ENCODE data around the gene SORCS2. TPM values are rescaled to one million over a fixed set of nuclear protein-coding genes. Genes with fewer than 3 reads are reported as not detected.
A peak's percentile ranks its signal among the peaks of the same experiment; 100 is the strongest.

SORCS2 gene
- total and polyA plus RNA-seq, 4 donors: 2.2 to 7.7 (median 2.5) TPM

DNA sequence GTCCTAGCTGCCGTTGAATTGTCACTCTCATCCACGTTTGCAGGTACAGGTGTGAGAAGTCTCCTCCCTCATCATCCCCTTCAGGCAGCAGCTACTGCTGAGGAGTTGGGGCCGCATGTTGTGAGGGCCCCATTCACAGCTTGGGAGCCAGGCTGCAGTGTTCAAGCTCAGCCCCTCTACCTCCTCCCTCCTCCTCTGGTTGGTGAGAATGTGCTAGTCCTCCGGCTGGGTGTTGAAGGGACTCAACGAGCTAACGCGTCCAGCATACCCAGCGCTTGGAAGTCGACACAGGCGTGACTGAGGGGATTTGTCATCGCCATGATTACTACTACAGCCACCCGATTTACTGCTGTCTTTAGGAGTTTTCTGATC lies 324.4 kb downstream of the SORCS2 start:
- peak in 2 of 3 donors; percentile 9 to 15 for DNase-seq
- no peak for ATAC-seq (ENCODE audit: insufficient read depth, low FRiP score)
- no peaks in the 10 kb centered on the region for H3K36me3 ChIP-seq (ENCODE audit: control insufficient read depth in 4 of 4, insufficient read depth in 4 of 4, low read length in 4 of 4)

DNA sequence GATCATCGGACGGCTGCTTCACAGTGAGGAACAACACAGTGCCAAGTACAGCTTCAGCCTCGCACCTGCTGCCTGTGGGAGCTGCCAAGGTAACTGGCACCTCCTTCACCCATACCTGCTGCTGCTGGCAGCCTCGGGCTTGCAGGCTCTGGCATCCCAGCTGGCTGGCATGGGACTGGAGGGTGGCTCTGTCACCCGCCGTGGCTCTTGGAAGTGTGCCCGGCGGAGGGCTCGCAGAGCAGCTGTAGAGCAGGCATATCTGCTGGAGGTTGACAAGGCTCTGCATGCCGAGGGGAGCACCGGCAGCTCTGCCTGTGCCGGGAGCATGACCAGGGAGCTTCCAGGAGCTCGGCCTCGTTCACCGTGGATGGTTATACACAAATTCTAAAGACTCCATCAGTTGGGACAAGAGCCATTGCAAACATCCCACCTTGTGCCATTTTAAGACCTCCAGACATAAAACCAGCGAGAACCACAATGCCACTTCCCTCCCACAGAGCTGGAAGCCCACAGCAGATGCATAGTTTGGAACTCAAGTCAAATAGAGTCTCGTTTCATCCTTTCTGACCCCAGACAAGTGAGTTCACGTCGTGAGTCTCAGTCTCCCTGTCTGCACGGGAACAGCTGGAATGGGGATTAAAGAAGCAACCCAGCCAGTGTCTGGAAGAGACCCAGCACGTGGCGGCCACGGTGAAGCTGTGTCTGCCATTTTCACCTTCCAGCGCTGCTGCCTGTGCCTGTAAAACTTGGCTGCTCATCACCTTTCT lies 326.7 kb downstream of the SORCS2 start:
- no peak for ATAC-seq (ENCODE audit: insufficient read depth, low FRiP score)
- Histone ChIP-seq H3K27me3 (ENCODE audit: control insufficient read depth in 3 of 3, insufficient read depth in 3 of 3, low read length in 2 of 3) (peaks cover 3 to 60% (median 9%) of the 10 kb centered on the region in 3 donors), H3K4me1 (ENCODE audit: control insufficient read depth in 5 of 5, insufficient read depth in 5 of 5, low read length in 5 of 5) (peaks cover 0 to 9% (median 0%) of the 10 kb centered on the region in 5 donors), H3K9me3 (ENCODE audit: control insufficient read depth in 4 of 4, insufficient read depth in 3 of 4, low read length in 3 of 4) (peaks cover 0 to 2% (median 0%) of the 10 kb centered on the region in 4 donors), H3K27ac (ENCODE audit: low read depth in 1 of 2, low read length in 1 of 2) (no peak overlapping the region), H3K9ac (ENCODE audit: insufficient read depth in 1 of 2, low read length in 2 of 2) (no peak overlapping the region), H3K36me3 (ENCODE audit: control insufficient read depth in 4 of 4, insufficient read depth in 4 of 4, low read length in 4 of 4) (no peaks in the 10 kb centered on the region), H3K4me3 (no peak overlapping the region)
- DNase-seq: no peak
- WGBS, 2 donors: 82 to 84% methylated on average over 24 of the region's 24 CpGs
- TF ChIP-seq, protein P1, sequence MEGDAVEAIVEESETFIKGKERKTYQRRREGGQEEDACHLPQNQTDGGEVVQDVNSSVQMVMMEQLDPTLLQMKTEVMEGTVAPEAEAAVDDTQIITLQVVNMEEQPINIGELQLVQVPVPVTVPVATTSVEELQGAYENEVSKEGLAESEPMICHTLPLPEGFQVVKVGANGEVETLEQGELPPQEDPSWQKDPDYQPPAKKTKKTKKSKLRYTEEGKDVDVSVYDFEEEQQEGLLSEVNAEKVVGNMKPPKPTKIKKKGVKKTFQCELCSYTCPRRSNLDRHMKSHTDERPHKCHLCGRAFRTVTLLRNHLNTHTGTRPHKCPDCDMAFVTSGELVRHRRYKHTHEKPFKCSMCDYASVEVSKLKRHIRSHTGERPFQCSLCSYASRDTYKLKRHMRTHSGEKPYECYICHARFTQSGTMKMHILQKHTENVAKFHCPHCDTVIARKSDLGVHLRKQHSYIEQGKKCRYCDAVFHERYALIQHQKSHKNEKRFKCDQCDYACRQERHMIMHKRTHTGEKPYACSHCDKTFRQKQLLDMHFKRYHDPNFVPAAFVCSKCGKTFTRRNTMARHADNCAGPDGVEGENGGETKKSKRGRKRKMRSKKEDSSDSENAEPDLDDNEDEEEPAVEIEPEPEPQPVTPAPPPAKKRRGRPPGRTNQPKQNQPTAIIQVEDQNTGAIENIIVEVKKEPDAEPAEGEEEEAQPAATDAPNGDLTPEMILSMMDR (IDR thresholded peaks at IDR 0.05; ENCODE audit: control extremely low read depth, extremely low read depth): no peak

More for the DNA sequence above, 324.4 kb downstream of the SORCS2 start:
- Histone ChIP-seq H3K9ac (ENCODE audit: insufficient read depth in 1 of 2, low read length in 2 of 2) (no peak overlapping the region), H3K4me1 (ENCODE audit: control insufficient read depth in 5 of 5, insufficient read depth in 5 of 5, low read length in 5 of 5) (peaks cover 0 to 12% (median 0%) of the 10 kb centered on the region in 5 donors), H3K4me3 (no peak overlapping the region), H3K9me3 (ENCODE audit: control insufficient read depth in 4 of 4, insufficient read depth in 3 of 4, low read length in 3 of 4) (peaks cover 0 to 2% (median 0%) of the 10 kb centered on the region in 4 donors), H3K27me3 (ENCODE audit: control insufficient read depth in 3 of 3, insufficient read depth in 3 of 3, low read length in 2 of 3) (peaks cover 3 to 41% (median 6%) of the 10 kb centered on the region in 3 donors), H3K27ac (ENCODE audit: low read depth in 1 of 2, low read length in 1 of 2) (no peak overlapping the region)
- WGBS, 2 donors: 33 to 36% methylated on average over 12 of the region's 12 CpGs
- TF ChIP-seq, protein P1 (IDR thresholded peaks at IDR 0.05; ENCODE audit: control extremely low read depth, extremely low read depth): no peak

DNA sequence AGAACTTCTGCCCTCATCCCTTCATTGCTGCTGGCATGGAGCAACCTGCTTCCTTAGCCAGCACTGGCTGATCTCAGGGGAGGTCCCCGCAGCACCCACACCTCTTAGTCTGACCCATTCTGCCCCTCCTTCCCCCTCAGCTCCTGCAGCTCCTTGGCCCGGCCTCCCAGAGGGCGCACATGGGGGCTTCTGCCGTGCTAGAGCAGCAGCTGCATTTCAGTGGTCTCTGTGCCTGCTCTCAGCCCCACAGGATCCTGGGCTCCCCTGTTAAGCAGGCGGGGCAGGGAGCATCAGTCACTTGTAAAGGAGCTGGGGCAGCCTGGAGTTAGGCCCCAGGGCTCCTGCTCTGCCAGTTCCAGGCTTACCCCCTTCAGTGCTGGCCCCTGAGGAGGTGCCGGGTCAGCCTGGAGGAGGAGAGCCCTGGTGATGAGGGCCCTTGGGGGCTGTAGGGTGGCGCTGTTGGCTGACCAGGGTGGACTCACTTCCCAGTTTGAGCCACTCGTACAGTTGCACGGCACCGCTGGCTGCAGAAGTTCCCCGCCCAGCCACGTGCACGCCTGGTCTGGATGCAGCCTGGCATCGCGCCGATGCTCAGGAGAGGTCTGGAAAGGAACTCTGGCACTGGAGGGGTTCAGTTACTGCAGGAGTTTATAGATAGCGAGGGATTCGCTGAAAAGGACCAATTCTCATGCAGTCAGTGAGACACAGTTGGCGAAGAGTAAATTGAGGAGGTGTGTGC lies 327.5 kb downstream of the SORCS2 start:
- no peak for ATAC-seq (ENCODE audit: insufficient read depth, low FRiP score)
- 71 to 78% methylated on average over 19 of the region's 19 CpGs for WGBS, 2 donors
- Histone ChIP-seq H3K36me3 (ENCODE audit: control insufficient read depth in 4 of 4, insufficient read depth in 4 of 4, low read length in 4 of 4) (no peaks in the 10 kb centered on the region), H3K27me3 (ENCODE audit: control insufficient read depth in 3 of 3, insufficient read depth in 3 of 3, low read length in 2 of 3) (peaks cover 3 to 60% (median 9%) of the 10 kb centered on the region in 3 donors), H3K27ac (ENCODE audit: low read depth in 1 of 2, low read length in 1 of 2) (no peak overlapping the region), H3K9ac (ENCODE audit: insufficient read depth in 1 of 2, low read length in 2 of 2) (no peak overlapping the region), H3K9me3 (ENCODE audit: control insufficient read depth in 4 of 4, insufficient read depth in 3 of 4, low read length in 3 of 4) (peaks cover 0 to 2% (median 0%) of the 10 kb centered on the region in 4 donors), H3K4me3 (no peak overlapping the region), H3K4me1 (ENCODE audit: control insufficient read depth in 5 of 5, insufficient read depth in 5 of 5, low read length in 5 of 5) (peaks cover 0 to 17% (median 0%) of the 10 kb centered on the region in 5 donors)
- TF ChIP-seq, protein P1 (IDR thresholded peaks at IDR 0.05; ENCODE audit: control extremely low read depth, extremely low read depth): no peak
- no peak for DNase-seq
